H1 (cell line): ENCODE data around the gene BRD4. TPM values are rescaled to one million over a fixed set of nuclear protein-coding genes. Genes with fewer than 3 reads are reported as not detected.
A peak's percentile ranks its signal among the peaks of the same experiment; 100 is the strongest.

ENCODE experiments used
- CTCF ChIA-PET: fragments of 300-600 bp; sonication (Branson Sonifier 250); formaldehyde crosslinking; loops from one replicate; lab custom pipeline; 2021; ENCODE audit not compliant: partially characterized antibody; lab: Charles Lee
- POLR2A ChIA-PET: fragments of 300-600 bp; sonication (Branson Sonifier 250); formaldehyde crosslinking; loops from one replicate; lab custom pipeline; 2021; ENCODE audit warnings: inconsistent platforms; ENCODE audit not compliant: partially characterized antibody; lab: Charles Lee
- DNase-seq, 2 experiments: peaks; one replicate each; pipeline versions ENCODE4 v3.0.0 to v3.0.0-alpha.2; 2010 to 2022; ENCODE audit warnings: low spot score in 2 of 2, low read depth in 1 of 2, mixed read lengths in 1 of 2
- FAIRE-seq: peaks from 2 replicates; lab custom pipeline; 2011; peaks lifted over from hg19 to GRCh38; lab: Jason Lieb, UNC
- H2AFZ ChIP-seq: 2 replicates; pipeline ENCODE4 v1.8.1; 2012; ENCODE audit warnings: low read length, inconsistent platforms
- H2AK5ac ChIP-seq: 2 replicates; pipeline ENCODE4 v1.6.1; 2013; ENCODE audit warnings: low read depth, low read length
- H2BK120ac ChIP-seq: replicated peaks from 2 replicates; pipeline ENCODE3; 2013; ENCODE audit warnings: low read depth, low read length, inconsistent platforms
- H2BK12ac ChIP-seq: 2 replicates; pipeline ENCODE4 v1.6.1; 2013; ENCODE audit warnings: low read depth, low read length
- H2BK15ac ChIP-seq: 2 replicates; pipeline ENCODE4 v1.6.1; 2013; ENCODE audit warnings: low read length
- H2BK20ac ChIP-seq: 2 replicates; pipeline ENCODE4 v1.6.1; 2013; ENCODE audit warnings: low read length
- H2BK5ac ChIP-seq: 2 replicates; pipeline ENCODE4 v1.6.1; 2013; ENCODE audit warnings: low read depth, low read length
- H3K14ac ChIP-seq: 2 replicates; pipeline ENCODE4 v1.6.1; 2013; ENCODE audit warnings: inconsistent platforms; ENCODE audit not compliant: insufficient read length
- H3K18ac ChIP-seq: 2 replicates; pipeline ENCODE4 v1.6.1; 2013; ENCODE audit warnings: low read length; ENCODE audit errors: extremely low read depth
- H3K23ac ChIP-seq: 2 replicates; pipeline ENCODE4 v1.6.1; 2013; ENCODE audit warnings: inconsistent platforms; ENCODE audit not compliant: insufficient read length
- H3K23me2 ChIP-seq: 2 replicates; pipeline ENCODE4 v1.6.1; 2013; ENCODE audit warnings: low read depth, low read length
- H3K27ac ChIP-seq: 2 replicates; pipeline ENCODE4 v1.6.1; 2011; ENCODE audit warnings: low read depth, low read length, inconsistent platforms
- H3K27me3 ChIP-seq, 4 experiments: replicated peaks in 1 of 4; 1 replicate in 1 of 4; 2 replicates in 3 of 4; pipeline versions ENCODE4 v1.6.1 to v1.8.1; 2011 to 2013; ENCODE audit warnings: low read length in 3 of 4, mild to moderate bottlenecking in 3 of 4, inconsistent platforms in 2 of 4, mixed read lengths in 2 of 4, moderate library complexity in 1 of 4; ENCODE audit not compliant: control insufficient read depth in 3 of 4, insufficient read depth in 3 of 4; ENCODE audit errors: extremely low read depth in 1 of 4
- H3K36me3 ChIP-seq, 4 experiments: 2 replicates each; pipeline versions ENCODE4 v1.6.1 to v1.8.1; 2011 to 2013; ENCODE audit warnings: mild to moderate bottlenecking in 4 of 4, low read length in 3 of 4, moderate library complexity in 2 of 4, control low read depth in 1 of 4, inconsistent platforms in 1 of 4; ENCODE audit not compliant: insufficient read depth in 4 of 4, control insufficient read depth in 2 of 4
- H3K4ac ChIP-seq: replicated peaks from 2 replicates; pipeline ENCODE3; 2013; ENCODE audit warnings: low read length, low read depth, mixed read lengths, inconsistent platforms; ENCODE audit not compliant: insufficient read length
- H3K4me1 ChIP-seq, 4 experiments: replicated peaks in 1 of 4; 1 replicate in 1 of 4; 2 replicates in 3 of 4; pipeline versions ENCODE4 v1.6.1 to v1.8.1; 2011 to 2013; ENCODE audit warnings: low read length in 3 of 4, inconsistent platforms in 2 of 4, mixed read lengths in 1 of 4; ENCODE audit not compliant: insufficient read depth in 4 of 4, control insufficient read depth in 3 of 4
- H3K4me2 ChIP-seq, 2 experiments: 2 replicates each; pipeline versions ENCODE4 v1.6.1 to v1.8.1; 2011 to 2013; ENCODE audit warnings: low read depth in 2 of 2, low read length in 2 of 2, control low read depth in 1 of 2, inconsistent platforms in 1 of 2, mild to moderate bottlenecking in 1 of 2; ENCODE audit not compliant: insufficient read depth in 1 of 2
- H3K4me3 ChIP-seq, 4 experiments: fragments of 200-600, 300-600 bp in 1 of 4; sonication (generic), shearing (Covaris generic), sonication (Bioruptor Twin) in 1 of 4; 2 replicates each; pipeline versions ENCODE4 v1.5.1 to v1.8.1; 2011 to 2016; ENCODE audit warnings: low read length in 4 of 4, low read depth in 3 of 4, control low read depth in 2 of 4, inconsistent platforms in 2 of 4, mild to moderate bottlenecking in 2 of 4, mixed read lengths in 1 of 4, moderate library complexity in 1 of 4; ENCODE audit not compliant: insufficient read depth in 2 of 4; ENCODE audit errors: extremely low read depth in 1 of 4
- H3K56ac ChIP-seq: replicated peaks from 2 replicates; pipeline ENCODE3; 2013; ENCODE audit warnings: low read depth, mild to moderate bottlenecking, mixed read lengths, low read length, inconsistent platforms; ENCODE audit not compliant: insufficient read length
- H3K79me1 ChIP-seq: 2 replicates; pipeline ENCODE4 v1.6.1; 2013; ENCODE audit warnings: low read depth, low read length, control low read depth
- H3K79me2 ChIP-seq, 2 experiments: 2 replicates each; pipeline versions ENCODE4 v1.6.1 to v1.8.1; 2012 to 2013; ENCODE audit warnings: low read length in 2 of 2, mild to moderate bottlenecking in 2 of 2, inconsistent platforms in 1 of 2; ENCODE audit not compliant: insufficient read depth in 2 of 2, control insufficient read depth in 1 of 2
- H3K9ac ChIP-seq, 4 experiments: replicated peaks in 1 of 4; 1 replicate in 1 of 4; 2 replicates in 3 of 4; pipeline versions ENCODE4 v1.6.1 to v1.8.1; 2011 to 2013; ENCODE audit warnings: low read depth in 3 of 4, low read length in 3 of 4, control low read depth in 2 of 4, mild to moderate bottlenecking in 2 of 4, moderate library complexity in 2 of 4, inconsistent platforms in 1 of 4; ENCODE audit errors: extremely low read depth in 1 of 4
- H3K9me3 ChIP-seq, 2 experiments: 2 replicates each; pipeline versions ENCODE4 v1.6.1 to v1.8.1; 2012 to 2013; ENCODE audit warnings: mild to moderate bottlenecking in 2 of 2, moderate library complexity in 2 of 2, control low read depth in 1 of 2, inconsistent platforms in 1 of 2, low read depth in 1 of 2, low read length in 1 of 2, mixed read lengths in 1 of 2; ENCODE audit not compliant: insufficient read depth in 2 of 2
- H4K20me1 ChIP-seq, 2 experiments: replicated peaks in 1 of 2; 2 replicates each; pipeline versions ENCODE3 to v1.8.1; 2011 to 2013; ENCODE audit warnings: inconsistent platforms in 2 of 2, low read length in 2 of 2, mild to moderate bottlenecking in 1 of 2; ENCODE audit not compliant: insufficient read depth in 2 of 2, control insufficient read depth in 1 of 2
- H4K5ac ChIP-seq: 2 replicates; pipeline ENCODE4 v1.6.1; 2013; ENCODE audit warnings: low read length, low read depth, mixed read lengths, inconsistent platforms; ENCODE audit not compliant: insufficient read length
- H4K8ac ChIP-seq: 2 replicates; pipeline ENCODE4 v1.8.0; 2013; ENCODE audit warnings: mild to moderate bottlenecking, moderate library complexity, low read length, inconsistent platforms; ENCODE audit not compliant: insufficient read depth; ENCODE audit errors: extremely low read depth
- H4K91ac ChIP-seq: replicated peaks from 2 replicates; pipeline ENCODE3; 2013; ENCODE audit warnings: low read length, mixed read lengths, inconsistent platforms; ENCODE audit not compliant: insufficient read length
- TAF7 ChIP-seq: optimal IDR thresholded peaks from 2 replicates; pipeline ENCODE3; 2011; ENCODE audit warnings: low read depth, mild to moderate bottlenecking, inconsistent platforms, low read length, moderate library complexity, borderline replicate concordance
- WGBS, 2 experiments: shearing (Covaris generic) in 1 of 2; methylation state at CpG; one replicate each; pipeline versions ENCODE4 v1.1.6 to v1.1.7; 2013 to 2015; ENCODE audit warnings: low lambda C conversion rate in 2 of 2, mixed read lengths in 2 of 2, inconsistent platforms in 1 of 2, low coverage in 1 of 2, missing lambda C conversion rate in 1 of 2; ENCODE audit not compliant: insufficient replicate concordance in 2 of 2, insufficient coverage in 1 of 2, insufficient read length in 1 of 2; ENCODE audit errors: extremely low coverage in 1 of 2, missing lambda C conversion rate in 1 of 2; 5-methylcytosine and 5-hydroxymethylcytosine counted together
- polyA plus RNA-seq, 7 experiments: library from polyadenylated mRNA; depleted of rRNA in 3 of 7; stranded (reverse) in 5 of 7; unstranded in 2 of 7; fragments of >200 nt in 5 of 7; fragments of 200-250 nt in 2 of 7; gene quantifications; 1 replicate in 5 of 7; 2 replicates in 1 of 7; 4 replicates in 1 of 7; pipeline versions ENCODE4 v1.2.1 to v1.2.3, GENCODE V29; 2011 to 2013; ENCODE audit warnings: missing spikeins in 2 of 7, mixed read lengths in 2 of 7
- total RNA-seq: library from RNA; stranded (reverse); fragmentation: NEBNext Ultra II Directional; extraction: Animal tissue kit (Norgen Biotek cat#: 25700); gene quantifications from 2 replicates; pipeline ENCODE4 v1.2.1, GENCODE V29; 2021

BRD4 gene
- total and polyA plus RNA-seq, 2 of the 8 experiments (the other 6 are each of a cell fraction or from before 2014, with no cell fraction given), result 14.1 to 146 TPM

- Histone ChIP-seq H3K79me2 (peaks cover 6 to 44% of the 10 kb centered on the region in 2 experiments; a peak in 3 of 4 replicates), H2BK120ac (no peak overlapping the region), H2AK5ac (peak overlapping the region; percentile 98; the same call in 1 of the 2 replicates), H3K23me2 (peaks cover 8% of the 10 kb centered on the region), H3K14ac (no peak overlapping the region), H3K27me3 (no peaks in the 10 kb centered on the region; a peak in 1 of 7 replicates), H4K20me1 (peaks cover 6 to 40% of the 10 kb centered on the region in 2 experiments), H3K4me1 (peaks cover 4 to 15% (median 9%) of the 10 kb centered on the region in 4 experiments), H3K18ac (peak overlapping the region; percentile 83), H3K4ac (no peak overlapping the region), H3K56ac (no peak overlapping the region), H2BK15ac (no peak overlapping the region), H3K9ac (no peak overlapping the region), H2BK12ac (0 out of 2 replicates have a peak overlapping the region, but pooled peaks have one; percentile 75), H3K23ac (no peak overlapping the region), H3K79me1 (peaks cover 14% of the 10 kb centered on the region), H3K36me3 (peaks cover 7 to 51% (median 29%) of the 10 kb centered on the region in 4 experiments; a peak in 7 of 8 replicates), H2AFZ (no peak overlapping the region), H3K4me3 (peak overlapping the region; percentile 22 to 80 (median 48); a peak in 7 of 8 replicates), H2BK5ac (peak overlapping the region; percentile 88; the same call in 1 of the 2 replicates), H4K8ac (no peak overlapping the region), H4K91ac (peak overlapping the region; percentile 84), H3K27ac (no peak overlapping the region), H3K9me3 (no peaks in the 10 kb centered on the region), H2BK20ac (no peak overlapping the region), H4K5ac (no peak overlapping the region), H3K4me2 (peak overlapping the region; percentile 67 to 77)
- FAIRE-seq, result no peak
- WGBS, 2 experiments, result 55% methylated on average over 4 of the region's 6 CpGs; no CpG with 5 or more reads in 1 of the 2 experiments
- ChIA-PET POLR2A (interaction anchor here (1.0 to 7.0 kb wide), 15 partner anchors 11 to 184 kb away, joined by 3 to 58 read pairs (median 4); partner anchors contain the start of gene EPHX3), CTCF (interaction anchor here (1.1 to 3.3 kb wide), 9 partner anchors 12 to 66 kb away, joined by 4 to 11 read pairs (median 4); partner anchors contain the start of gene EPHX3)
- no peak for DNase-seq
- TF ChIP-seq TAF7, result no peak
Measured at GRCh38 chr19:15194938-15195337, 137.4 kb downstream of the BRD4 start.
